OCI-LY1 (cell line): ENCODE results near the gene ASB12.

ENCODE experiments used
- CTCF ChIP-seq: fragments of 200-600 bp; sonication (generic), shearing (Covaris generic); IDR thresholded peaks from 2 replicates; pipeline ENCODE4 v1.5.1; 2017; ENCODE audit warnings: mild to moderate bottlenecking, antibody characterized with exemption, low read length, moderate library complexity, mixed read lengths
- EZH2 ChIP-seq: fragments of 200-600 bp; sonication (generic), shearing (Covaris generic); IDR thresholded peaks from 2 replicates; pipeline ENCODE4 v1.8.0; 2017; ENCODE audit warnings: borderline replicate concordance, mixed run types, mild to moderate bottlenecking, antibody characterized with exemption, low read length, moderate library complexity, mixed read lengths

- TF ChIP-seq CTCF (no peak), EZH2 (no peak)
These were observed 32.4 kb downstream of the ASB12 start for GRCh38 chrX:64198036-64198435.
